GM18873 (cell line): ENCODE data around the gene SCEL.

Experiments used
- ATAC-seq: cut with Tn5 transposase; IDR thresholded peaks from one replicate; pipeline ENCODE4 v1.9.1; 2021; ENCODE audit warnings: mild to moderate bottlenecking, moderate library complexity, moderate number of reproducible peaks; ENCODE audit not compliant: unreplicated experiment, low FRiP score

The SCEL gene

DNA sequence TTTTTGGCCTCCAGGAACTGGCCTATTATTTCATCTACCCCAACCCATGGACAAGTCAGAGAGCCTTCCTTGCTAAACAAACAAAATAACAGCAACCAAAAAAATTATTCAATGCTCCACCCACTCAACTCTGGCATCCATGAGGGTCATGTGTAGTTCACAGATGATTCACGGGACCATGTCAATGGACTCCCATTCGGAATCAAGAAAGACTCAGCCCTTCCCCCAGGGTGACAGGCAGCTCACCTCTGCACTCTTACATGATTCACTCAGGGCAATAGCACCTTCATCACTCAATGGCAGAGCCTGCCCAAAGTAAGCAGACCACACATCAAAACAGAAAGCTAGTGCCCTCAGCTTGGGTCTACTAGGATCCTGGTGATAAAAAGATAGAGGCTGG, 14.3 kb upstream of the SCEL start:
- no peak for ATAC-seq

DNA sequence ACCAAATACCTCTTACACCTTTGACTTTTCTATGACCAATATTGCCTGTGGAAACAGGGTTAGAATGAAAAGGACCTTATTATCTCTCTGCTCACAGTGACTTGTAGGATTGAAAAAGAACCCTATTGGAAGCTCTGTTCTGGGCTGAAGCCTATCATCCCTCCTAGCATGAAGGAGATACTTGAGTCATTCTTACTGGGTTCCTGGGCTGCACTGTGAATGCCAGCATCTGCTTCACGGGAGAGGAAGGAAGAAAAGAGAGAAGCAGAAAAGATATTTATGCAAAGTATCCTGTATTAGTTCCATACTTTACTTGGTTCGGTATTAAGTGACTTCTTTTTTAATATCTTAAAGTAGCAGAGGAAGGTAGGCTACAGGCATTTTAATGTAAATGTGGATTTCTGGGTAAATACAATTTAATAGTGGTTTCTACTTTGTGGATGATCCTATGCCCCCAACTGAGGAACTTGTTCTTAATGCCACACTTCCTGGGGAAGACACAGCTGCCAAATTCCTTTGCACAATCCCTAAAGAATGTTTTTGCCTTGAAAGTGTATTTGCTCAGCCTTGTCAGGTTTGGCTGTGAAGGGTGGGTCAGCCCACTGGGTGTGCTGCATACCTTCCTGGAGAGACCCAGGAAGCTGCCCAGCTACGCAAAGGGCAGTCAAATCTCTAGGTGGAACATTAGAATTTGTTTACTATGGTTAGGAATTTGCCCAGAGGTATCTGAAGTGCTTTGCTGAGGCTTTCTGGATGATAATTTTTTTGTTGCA, 13.7 kb upstream of the SCEL start:
- ATAC-seq, result no peak

GRCh38 chr13:77522444-77522843, 13.1 kb upstream of the SCEL start:
- no peak for ATAC-seq

DNA sequence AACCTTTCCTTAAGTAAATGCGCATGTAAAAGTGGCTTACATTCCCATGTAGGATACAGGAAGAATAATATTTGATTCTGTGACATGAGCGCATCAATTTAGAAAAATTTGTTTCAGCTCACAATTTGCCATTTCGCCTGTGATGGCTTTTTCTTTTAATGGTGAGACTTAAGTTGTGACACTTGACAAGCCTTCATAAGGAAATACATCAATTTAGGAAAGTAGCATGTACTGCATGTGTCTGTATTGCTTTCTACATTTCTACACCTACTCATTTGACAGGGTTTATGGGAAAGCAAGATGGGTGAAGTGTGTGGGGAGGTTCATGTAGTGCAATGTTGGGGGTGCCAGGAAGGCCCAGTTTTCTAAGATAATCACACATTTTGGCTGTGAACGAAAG, 12.1 kb upstream of the SCEL start:
- no peak for ATAC-seq

DNA sequence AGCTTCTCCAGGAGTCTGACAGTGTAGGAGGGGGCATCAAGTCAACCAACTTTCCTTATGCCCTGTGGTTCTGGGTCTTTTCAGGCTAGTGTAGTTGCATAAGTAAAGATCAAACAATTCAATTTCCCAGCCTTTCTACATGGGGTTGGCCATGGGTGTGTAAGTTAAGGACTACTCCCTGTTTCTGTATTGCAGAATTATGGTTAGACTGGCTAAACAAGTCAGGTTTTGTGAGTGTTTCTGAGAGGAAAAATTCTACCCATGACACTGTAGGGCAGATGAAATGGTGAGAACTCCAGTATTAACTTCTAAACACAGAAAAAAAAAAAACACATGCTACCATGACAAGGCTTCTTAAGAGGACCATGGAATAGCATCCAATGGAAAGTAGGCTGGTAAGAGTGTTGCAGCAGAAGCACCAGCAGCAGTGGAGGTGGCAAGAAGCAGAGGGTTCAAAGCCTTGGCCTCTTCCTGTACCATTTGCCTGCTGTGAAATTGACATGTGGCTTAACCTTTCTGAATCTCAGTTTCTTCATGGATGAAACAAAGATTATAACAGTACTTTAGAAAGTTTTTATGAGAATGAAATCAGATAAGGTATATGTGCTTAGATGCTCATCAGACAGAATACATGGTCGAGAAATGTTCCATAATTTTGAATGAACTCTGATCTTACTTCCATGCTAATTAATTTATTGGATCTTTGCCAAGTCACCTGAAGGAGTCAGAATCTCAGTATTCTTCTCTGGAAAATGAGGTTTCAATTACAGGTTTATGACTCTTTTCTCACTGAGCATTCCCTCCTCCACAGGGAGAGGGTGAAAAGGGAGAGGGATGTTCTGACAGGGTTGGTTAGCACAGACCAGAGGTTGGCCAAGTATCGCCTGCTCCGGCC, 11.4 kb upstream of the SCEL start:
- ATAC-seq, result no peak

- ATAC-seq, result no peak
Observed at GRCh38 chr13:77528414-77528813, 7.1 kb upstream of the SCEL start.

DNA sequence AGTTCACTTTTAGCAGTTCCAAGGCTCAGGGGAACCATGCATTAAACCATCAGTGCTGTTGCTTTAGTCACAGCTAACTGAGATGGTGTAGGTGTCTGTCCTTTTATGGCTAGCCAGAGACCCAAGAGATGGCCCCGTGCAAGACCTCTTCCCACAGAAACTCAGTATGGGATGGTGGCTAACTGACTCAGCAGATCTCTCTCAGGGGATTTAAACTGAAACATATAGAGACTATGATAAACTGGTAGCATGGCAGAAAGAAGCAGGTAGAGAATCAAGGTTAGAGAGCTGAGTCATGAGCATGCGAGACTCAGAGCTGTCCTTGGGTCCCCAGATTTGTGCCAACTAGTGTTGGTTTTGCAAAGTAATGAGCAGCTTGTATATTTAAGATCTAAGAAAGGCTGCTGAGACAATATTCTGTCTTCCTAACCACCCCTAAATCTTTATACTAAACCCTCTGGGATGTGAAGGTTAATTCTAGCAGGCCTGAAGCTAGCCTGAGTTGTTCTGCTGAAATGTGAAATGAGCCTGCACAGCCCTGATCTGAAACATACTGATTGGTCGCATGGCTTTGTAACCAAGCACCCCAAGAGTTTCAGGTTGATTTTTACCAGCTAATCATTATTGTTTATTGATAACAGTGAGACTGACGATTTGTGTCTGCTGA, 6.5 kb upstream of the SCEL start:
- ATAC-seq, result peak; percentile 59

GRCh38 chr13:77529501-77529840, 6.0 kb upstream of the SCEL start:
- no peak for ATAC-seq

DNA sequence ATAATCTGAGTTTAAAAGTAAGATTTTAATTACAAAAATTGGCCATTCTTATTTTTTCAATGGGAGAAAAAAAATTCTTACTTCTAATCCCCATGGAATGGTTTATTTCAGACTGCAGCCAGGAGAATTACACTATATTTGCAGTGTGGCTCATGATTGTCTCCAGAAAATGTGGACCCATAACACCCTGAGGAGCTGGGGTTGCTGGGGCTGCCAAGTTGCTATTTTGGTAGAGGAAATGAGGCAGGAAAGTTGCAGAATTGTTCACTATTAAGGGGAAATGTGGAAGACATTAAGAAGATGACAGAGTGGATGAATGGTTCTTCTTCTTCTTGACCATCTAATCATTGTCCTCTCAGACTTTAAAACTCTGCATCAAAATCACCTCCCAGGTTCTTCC, 4.6 kb upstream of the SCEL start:
- ATAC-seq, result no peak

DNA sequence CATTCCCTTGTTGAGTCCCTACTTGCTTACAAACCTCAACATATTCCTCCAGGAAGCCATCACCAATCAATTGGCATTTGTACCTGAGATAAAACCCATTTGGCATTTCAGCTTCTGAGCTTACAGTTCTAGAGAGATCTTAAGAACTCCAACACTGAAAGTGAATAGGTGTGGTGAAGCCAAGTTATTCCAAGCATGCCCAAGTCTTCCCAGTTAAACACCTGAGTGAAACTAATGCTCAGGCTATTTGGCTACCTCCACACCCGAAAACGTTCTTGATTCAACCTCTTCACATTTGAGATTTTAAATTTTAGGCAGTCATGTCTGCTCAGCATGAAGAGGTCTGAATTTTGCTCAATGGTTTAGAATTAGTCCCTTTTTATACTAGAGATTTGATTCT, 2.5 kb upstream of the SCEL start:
- ATAC-seq, result no peak

- ATAC-seq, result no peak
Observed at GRCh38 chr13:77533875-77534788, 1.4 kb upstream of the SCEL start.

- ATAC-seq, result no peak
Observed at GRCh38 chr13:77536358-77536757, 852 bp downstream of the SCEL start.

DNA sequence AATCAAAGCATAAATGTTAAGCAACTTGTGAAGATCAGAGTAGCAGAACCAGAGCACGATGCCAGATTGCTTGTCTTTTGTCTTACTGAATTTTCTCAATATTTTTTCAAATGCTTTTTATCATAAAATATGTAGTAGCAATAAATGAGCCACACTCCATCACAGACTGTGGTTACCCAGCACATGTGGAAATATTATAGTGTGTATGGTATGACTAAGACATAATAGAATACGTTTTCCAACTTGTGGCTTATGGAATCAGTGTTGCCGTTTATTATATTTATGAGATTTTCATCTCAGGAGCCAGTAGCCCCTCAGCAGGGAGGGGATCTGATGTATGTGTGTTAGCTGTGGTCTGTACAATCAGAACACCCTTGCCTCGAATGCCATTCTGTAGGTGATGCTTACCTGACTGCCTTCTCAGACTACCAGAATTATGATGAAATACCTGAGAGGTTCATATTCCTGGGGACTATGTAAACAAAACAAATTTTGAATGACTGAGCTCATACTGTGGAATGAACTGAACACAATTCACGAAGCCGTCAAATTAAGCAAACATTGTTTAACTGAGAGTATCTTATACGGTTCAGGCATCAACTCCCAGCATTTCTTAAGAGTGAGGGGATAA, 1.9 kb downstream of the SCEL start:
- no peak for ATAC-seq

GRCh38 chr13:77543711-77544110, 8.2 kb downstream of the SCEL start:
- ATAC-seq, result no peak

GRCh38 chr13:77544355-77544754, 8.8 kb downstream of the SCEL start:
- ATAC-seq, result no peak

- ATAC-seq, result no peak
Observed at GRCh38 chr13:77544758-77545338, 9.3 kb downstream of the SCEL start.

GRCh38 chr13:77545626-77546412, 10.3 kb downstream of the SCEL start:
- ATAC-seq, result no peak

- ATAC-seq, result no peak
Observed at GRCh38 chr13:77548095-77548494, 12.6 kb downstream of the SCEL start.

- no peak for ATAC-seq
Observed at GRCh38 chr13:77548594-77548993, 13.1 kb downstream of the SCEL start.
